ENCODE data around the gene KIF20B. TPM values are rescaled to one million over a fixed set of nuclear protein-coding genes. Genes with fewer than 3 reads are reported as not detected.

KIF20B gene
- polyA plus RNA-seq, 1 donor (not counting 4 experiments of a cell fraction or from before 2014, with no cell fraction given): 9.2 TPM

DNA sequence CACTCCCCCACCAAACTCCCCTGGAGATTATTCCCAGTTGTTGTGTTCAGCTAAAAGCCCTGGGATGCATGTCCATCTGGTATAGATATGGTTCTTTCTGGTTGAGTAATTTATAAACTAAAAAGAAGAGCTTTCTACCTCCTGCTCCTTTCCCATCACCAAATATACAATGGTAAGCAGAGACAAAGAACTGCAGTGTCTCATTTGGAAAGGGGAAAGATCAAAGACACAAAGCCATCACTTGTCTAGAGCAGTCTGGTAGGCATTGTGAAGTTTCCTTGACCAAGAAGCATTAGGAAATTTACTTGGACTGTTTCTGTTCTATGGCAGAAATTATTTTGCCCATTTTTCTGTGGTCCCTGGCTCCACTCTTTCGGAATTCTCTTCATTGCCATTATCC lies 31.4 kb upstream of the KIF20B start:
- H2AFZ ChIP-seq (ENCODE audit: control insufficient read depth, low read length): no peak overlapping the region
- peaks cover 15% of the 10 kb centered on the region for H3K4me1 ChIP-seq (ENCODE audit: control insufficient read depth, extremely low read depth, insufficient read depth, low read length)
- no peaks in the 10 kb centered on the region for H3K27me3 ChIP-seq (ENCODE audit: control insufficient read depth, extremely low read depth, insufficient read depth, low read length)
- no peaks in the 10 kb centered on the region for H3K9me3 ChIP-seq (ENCODE audit: control insufficient read depth, low read depth, low read length)
- TF ChIP-seq CTCF (optimal IDR thresholded peaks at IDR 0.05 in 1 of 3, IDR thresholded peaks at IDR 0.05 in 1 of 3, conservative IDR thresholded peaks at IDR 0.05 in 1 of 3; ENCODE audit: extremely low read depth in 1 of 3, insufficient read depth in 2 of 3, low read length in 3 of 3) (no peak), EZH2 (IDR thresholded peaks at IDR 0.05; ENCODE audit: low read length) (no peak)
- no peaks in the 10 kb centered on the region for H4K20me1 ChIP-seq (ENCODE audit: control insufficient read depth, extremely low read depth, insufficient read depth, low read length)
- H3K36me3 ChIP-seq (ENCODE audit: control insufficient read depth in 2 of 2, extremely low read depth in 1 of 2, insufficient read depth in 2 of 2, low read length in 2 of 2): no peaks in the 10 kb centered on the region
- no peak for FAIRE-seq
- DNase-seq (ENCODE audit: low read depth, low spot score): no peak
- peaks cover 2% of the 10 kb centered on the region for H3K9me1 ChIP-seq (ENCODE audit: control insufficient read depth, extremely low read depth, insufficient read depth, low read length)
- dilution Hi-C loops (cut with MboI; ENCODE audit: extremely low pct_ligation_motif_present, low sequenced_read_pairs): no loop called here
- no peak overlapping the region for H3K4me3 ChIP-seq (ENCODE audit: control insufficient read depth in 2 of 3, extremely low read depth in 1 of 3, insufficient read depth in 2 of 3, low read depth in 1 of 3, low read length in 3 of 3)
- H3K4me2 ChIP-seq (ENCODE audit: control insufficient read depth, extremely low read depth, insufficient read depth, low read depth, low read length): no peak overlapping the region
- no peaks in the 10 kb centered on the region for H3K79me2 ChIP-seq (ENCODE audit: control insufficient read depth, insufficient read depth, low read length)
- no peak overlapping the region for H3K27ac ChIP-seq (ENCODE audit: control insufficient read depth, insufficient read depth, low read length)
- no peak overlapping the region for H3K9ac ChIP-seq (ENCODE audit: control insufficient read depth, extremely low read depth, insufficient read depth, low read length)

GRCh38 chr10:89670926-89671325 lies 30.5 kb upstream of the KIF20B start:
- no peak overlapping the region for H2AFZ ChIP-seq (ENCODE audit: control insufficient read depth, low read length)
- FAIRE-seq (no peak), DNase-seq (ENCODE audit: low read depth, low spot score) (no peak)
- H3K4me1 ChIP-seq (ENCODE audit: control insufficient read depth, extremely low read depth, insufficient read depth, low read length): peaks cover 9% of the 10 kb centered on the region
- H3K36me3 ChIP-seq (ENCODE audit: control insufficient read depth in 2 of 2, extremely low read depth in 1 of 2, insufficient read depth in 2 of 2, low read length in 2 of 2): no peaks in the 10 kb centered on the region
- dilution Hi-C loops (cut with MboI; ENCODE audit: extremely low pct_ligation_motif_present, low sequenced_read_pairs): no loop called here
- no peak overlapping the region for H3K4me2 ChIP-seq (ENCODE audit: control insufficient read depth, extremely low read depth, insufficient read depth, low read depth, low read length)
- TF ChIP-seq CTCF (optimal IDR thresholded peaks at IDR 0.05 in 1 of 3, IDR thresholded peaks at IDR 0.05 in 1 of 3, conservative IDR thresholded peaks at IDR 0.05 in 1 of 3; ENCODE audit: extremely low read depth in 1 of 3, insufficient read depth in 2 of 3, low read length in 3 of 3) (no peak), EZH2 (IDR thresholded peaks at IDR 0.05; ENCODE audit: low read length) (no peak)
- no peaks in the 10 kb centered on the region for H4K20me1 ChIP-seq (ENCODE audit: control insufficient read depth, extremely low read depth, insufficient read depth, low read length)
- no peaks in the 10 kb centered on the region for H3K27me3 ChIP-seq (ENCODE audit: control insufficient read depth, extremely low read depth, insufficient read depth, low read length)
- no peaks in the 10 kb centered on the region for H3K9me3 ChIP-seq (ENCODE audit: control insufficient read depth, low read depth, low read length)
- no peak overlapping the region for H3K9ac ChIP-seq (ENCODE audit: control insufficient read depth, extremely low read depth, insufficient read depth, low read length)
- H3K79me2 ChIP-seq (ENCODE audit: control insufficient read depth, insufficient read depth, low read length): no peaks in the 10 kb centered on the region
- no peak overlapping the region for H3K4me3 ChIP-seq (ENCODE audit: control insufficient read depth in 2 of 3, extremely low read depth in 1 of 3, insufficient read depth in 2 of 3, low read depth in 1 of 3, low read length in 3 of 3)
- no peak overlapping the region for H3K27ac ChIP-seq (ENCODE audit: control insufficient read depth, insufficient read depth, low read length)
- H3K9me1 ChIP-seq (ENCODE audit: control insufficient read depth, extremely low read depth, insufficient read depth, low read length): peaks cover 2% of the 10 kb centered on the region

All from keratinocyte (primary cell).